Activated CD4-positive, alpha-beta T cell treated with anti-CD3 and anti-CD28 coated beads, Interleukin-2, Interleukin-4, amounts not matched to agents 100 ng/mL and 50 ng/mL, durations not matched to agents 16 hours and 8 hours (primary cell): ENCODE data around the gene CHTF18.
A peak's percentile ranks its signal among the peaks of the same experiment; 100 is the strongest.
"Not testable (repeated sequence)": the region's sequence is repeated elsewhere in the genome, so short reads cannot be mapped to it uniquely, and the experiment has no call there.

ENCODE experiments used
- DNase-seq: peaks from one replicate; pipeline ENCODE4 v3.0.0-alpha.2; 2020; ENCODE audit warnings: low spot score

CHTF18 gene

DNA sequence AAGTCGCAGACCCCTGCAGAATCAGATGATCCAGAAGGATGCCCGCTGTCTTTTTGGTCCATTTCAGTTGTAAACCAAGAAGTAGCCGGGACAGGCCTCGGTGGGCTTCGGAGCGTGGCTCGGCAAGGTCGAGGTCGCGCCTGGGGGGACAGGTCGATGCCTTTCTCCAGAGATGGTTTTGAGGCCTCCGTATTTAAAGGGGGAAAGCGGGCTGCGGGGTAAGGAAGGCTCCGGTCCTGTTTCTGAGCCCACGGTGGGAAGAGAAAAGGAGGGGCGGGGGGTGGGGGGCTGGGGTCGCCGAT is 19.6 kb downstream of the CHTF18 start:
- no peak for DNase-seq

DNA sequence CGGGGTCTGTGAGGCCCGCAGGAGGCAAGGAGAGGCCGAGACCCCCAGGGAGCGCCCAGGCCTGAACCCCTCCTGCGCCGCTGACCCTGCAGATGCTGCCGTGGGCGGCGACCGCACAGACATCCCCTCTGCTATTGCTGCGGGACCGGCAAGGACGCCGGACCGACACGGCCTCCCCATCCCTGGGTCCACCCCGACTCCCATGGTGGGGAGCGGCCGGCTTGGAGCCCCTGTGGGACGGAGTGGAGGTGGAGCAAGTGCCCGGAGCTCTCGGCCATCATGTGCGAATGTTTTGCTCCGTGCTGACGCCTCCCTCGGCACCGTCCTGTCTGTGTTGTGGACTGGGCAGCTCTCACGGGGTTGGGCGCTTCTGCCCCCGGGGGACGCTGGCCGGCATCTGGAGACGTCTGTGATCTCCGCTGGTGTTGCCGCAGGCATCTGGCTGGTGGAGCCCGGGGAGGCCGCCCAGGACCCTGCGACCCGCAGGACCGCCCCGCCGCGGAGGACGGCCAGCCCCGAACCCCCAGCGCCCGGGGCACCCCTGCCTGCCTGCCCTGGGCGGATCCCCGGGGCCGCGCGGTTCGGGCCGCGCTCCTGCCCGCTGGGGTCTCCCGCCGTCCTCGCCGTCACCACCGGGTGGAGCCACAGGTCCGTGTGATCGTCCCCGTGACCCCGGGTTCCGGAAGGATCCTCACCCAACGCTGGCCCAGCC is 24.9 kb downstream of the CHTF18 start:
- peak; percentile 48 for DNase-seq

DNA sequence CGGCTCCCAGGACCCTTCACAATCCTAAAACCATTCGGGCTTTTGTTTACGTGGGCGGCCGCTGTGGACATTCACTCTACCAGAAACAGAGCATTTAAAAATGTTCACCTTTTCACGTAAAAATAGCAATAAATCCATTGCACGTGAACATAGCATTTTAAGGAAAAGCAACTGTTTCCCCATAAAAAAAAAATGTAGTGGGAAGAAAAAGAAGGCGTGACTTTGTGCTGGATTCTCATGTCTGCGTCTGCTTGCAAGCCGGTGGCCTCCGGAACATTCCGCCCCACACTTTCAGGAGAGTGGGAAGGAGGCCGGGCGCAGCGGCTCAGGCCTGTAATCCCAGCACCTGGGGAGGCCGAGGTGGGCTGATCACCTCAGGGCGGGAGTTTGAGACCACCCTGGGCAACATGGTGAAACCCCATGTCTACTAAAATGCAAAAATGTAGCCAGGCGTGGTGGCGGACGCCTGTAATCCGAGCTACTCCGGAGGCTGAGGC is 25.5 kb downstream of the CHTF18 start:
- DNase-seq: no peak

DNA sequence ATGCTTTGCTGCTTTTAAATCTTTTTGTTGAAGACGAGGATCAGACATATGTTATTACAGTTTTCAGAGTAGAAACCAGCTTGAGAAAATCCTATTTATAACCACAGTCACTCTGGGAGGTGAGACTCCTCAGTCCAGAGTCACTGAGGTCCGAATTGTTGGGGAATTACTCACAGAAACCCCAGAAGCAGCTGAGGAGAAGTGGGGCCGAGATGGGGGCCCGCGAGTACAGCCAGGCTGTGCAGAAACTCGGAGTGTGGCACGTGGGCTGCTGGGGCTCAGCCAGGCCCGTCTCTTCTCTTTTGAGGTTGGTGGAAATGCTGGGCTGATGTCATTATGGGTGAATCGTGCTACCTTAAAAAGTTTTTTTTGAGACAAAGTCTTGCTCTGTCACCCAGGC is 26.6 kb downstream of the CHTF18 start:
- no peak for DNase-seq

DNA sequence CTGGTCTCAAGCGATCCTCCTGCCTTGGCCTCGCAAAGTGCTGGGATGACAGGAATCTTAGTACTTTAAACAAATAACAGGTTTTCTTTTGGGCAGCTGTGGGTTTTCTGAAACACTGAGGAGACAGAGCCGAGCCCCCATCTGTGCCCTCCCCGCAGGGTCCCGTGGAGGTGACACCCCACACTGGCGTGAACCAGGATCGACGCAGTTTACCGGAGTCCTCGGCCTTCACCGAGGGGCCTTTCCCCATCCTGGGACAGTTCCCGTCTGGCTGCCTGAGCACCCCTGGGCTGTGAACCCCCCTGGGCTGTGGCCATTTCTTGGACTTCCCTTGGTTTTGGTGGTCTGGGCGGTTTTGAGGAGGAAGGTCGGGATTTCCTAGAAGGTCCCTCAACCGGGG is 27.4 kb downstream of the CHTF18 start:
- DNase-seq: no peak

DNA sequence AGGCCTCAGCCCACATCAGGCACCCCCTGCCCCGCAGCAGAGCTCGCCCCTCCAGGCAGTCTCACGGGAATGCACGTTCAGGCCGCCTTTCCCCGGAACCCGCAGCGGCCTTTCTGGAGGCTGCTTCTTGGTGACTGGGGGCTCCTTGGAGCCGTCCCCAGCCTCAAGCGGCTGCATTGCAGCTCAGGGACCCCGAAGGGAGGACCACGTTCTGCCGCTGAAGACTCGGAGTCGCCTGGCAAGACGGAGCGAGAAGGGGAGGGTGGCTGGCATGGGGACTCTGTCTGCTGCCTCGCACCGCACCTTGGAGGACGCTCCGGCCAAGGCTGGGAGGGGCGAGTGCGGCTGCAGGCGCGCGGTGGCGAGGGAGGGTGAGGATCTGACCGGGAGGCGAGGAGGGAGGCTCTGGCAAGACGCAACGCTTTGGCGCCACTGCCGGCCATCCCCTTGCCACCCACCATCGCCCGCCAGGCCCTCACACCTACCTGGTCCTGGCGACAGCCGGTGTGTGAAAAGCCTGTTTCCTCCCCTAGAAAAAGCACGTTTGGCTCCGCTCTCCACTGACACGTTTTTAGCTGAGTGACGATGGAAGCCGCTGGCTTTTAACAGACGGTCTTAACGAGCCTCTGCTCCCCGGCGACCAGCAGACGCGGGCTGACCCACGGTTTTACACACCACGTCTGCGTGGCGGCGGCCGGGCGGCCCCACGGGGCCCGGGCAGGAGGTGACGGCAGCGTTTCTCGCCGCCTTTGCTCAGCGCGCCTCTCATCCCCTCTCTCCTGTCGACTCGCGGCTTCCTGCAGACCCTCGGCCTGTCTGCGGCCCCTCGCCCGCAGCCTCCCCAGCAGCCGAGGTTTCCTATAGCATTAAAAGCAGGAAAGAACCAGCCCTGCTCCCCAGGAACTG is 28.8 kb downstream of the CHTF18 start:
- no peak for DNase-seq

DNA sequence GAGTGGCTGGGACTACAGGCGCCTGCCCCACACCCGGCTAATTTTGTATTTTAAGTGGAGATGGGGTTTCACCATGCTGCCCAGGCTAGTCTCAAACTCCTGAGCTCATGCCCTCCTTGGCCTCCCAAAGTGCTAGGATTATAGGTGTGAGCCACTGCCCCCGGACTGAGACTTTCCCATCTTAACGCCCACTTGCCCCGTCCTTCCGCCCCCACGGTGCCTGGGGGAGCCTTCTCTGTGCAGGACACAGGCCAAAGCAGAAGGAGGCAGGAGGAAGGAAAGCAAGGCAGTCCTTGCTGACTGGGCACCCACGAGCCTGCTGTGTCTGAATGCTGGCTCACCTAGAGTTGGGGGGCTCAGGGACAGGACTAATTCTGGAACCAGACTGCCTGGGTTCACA is 29.7 kb downstream of the CHTF18 start:
- no peak for DNase-seq

DNA sequence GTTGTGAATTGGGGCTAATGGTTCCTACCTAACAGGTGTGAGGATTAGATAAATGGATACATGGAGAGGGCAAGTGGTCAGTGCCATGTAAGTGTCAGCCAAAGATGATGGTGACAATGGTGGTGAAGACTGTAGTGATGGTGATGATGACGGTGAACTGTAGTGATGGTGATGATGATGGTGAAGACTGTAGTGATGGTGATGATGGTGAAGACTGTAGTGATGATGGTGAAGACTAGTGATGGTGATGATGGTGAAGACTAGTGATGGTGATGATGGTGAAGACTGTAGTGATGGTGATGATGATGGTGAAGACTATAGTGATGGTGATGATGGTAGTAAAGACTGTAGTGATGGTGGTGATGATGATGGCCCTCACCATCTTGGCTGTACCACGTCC is 30.2 kb downstream of the CHTF18 start:
- DNase-seq: no peak

DNA sequence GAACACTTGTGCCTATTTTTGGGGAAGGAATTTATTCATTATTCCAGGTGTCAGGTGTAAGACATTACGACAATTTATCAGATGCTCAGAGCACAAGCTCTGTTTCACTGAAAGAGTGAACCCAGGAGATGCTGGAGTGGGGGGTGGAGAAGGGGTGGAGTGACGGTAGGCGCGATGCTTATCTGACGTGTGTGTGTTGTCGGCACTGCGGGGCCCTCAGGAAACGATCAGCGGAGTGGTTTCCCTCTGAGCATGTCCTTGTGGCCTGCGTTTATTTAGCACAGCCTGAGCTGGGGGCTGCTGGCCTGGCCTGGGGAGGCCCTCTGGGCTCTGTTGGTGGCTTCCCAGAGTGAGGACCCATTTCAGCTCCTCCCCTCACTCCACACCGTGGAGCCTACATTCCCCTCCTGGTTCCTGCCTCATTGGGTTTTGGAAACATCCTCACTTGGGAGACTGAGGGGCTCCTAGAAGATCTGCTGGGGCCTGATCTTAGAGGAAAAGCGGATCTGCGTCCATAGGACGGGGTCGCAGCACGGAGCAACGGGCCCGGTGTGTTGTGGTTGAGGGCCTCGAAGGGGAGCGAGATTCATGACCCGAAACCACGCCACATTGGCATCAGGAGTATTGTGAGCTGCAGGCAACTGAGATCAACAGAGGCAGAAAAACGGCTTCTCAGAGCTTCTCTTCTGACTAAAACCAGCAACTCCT is 31.1 kb downstream of the CHTF18 start:
- no peak for DNase-seq

DNA sequence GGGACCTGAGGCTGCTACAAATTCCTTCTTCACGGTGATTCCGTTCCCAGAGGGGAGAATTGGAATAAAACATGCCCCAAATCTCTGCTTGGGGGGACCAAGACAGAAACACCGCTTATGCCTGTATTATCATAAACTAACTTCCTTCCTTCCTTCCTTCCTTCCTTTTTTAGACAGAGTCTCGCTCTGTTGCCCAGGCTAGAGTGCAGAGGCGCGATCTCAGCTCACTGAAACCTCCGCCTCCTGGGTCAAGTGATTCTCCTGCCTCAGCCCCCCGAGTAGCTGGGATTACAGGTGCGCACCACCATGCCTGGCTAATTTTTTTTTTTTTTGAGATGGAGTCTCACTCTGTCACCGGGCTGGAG is 31.6 kb downstream of the CHTF18 start:
- not testable (repeated sequence) for DNase-seq

DNA sequence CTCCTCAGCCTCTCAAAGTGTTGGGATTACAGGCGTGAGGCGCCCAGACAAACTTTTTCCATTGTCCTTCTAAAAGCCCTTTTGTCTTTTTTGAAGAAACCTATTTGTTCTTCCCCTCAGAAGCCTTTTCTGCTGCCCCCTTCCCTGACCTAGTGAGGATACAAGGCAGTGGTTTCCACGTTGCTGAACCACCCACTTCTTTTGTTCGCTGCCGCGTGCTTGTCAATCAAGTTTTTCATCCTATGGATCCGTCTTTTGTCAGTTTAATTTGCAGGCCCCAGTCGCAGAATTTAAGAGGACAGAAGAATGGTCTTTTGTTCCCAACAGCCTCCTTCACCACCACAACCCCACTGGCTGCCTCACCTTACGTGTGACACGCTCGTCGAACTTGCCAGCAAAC is 32.3 kb downstream of the CHTF18 start:
- no peak for DNase-seq

DNA sequence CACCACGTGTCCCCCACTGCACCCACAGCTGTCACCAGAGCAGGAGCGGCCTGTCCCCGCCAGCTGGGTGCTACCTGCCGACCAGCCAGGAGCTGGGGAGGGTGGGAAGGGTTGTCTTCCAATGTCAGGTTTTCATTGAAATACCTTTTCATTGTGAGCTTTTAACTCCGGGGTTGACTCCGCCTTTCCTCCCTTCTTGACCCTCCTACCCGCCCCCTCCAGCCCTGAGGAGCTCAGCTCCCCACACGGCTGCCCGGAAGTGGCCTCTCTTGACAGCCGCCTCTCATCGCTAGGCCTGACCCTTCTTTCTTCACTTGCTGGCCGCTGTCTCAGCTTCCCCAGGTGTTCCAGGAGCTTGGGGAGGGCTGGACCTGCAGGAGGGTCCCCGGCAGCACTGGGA is 33.3 kb downstream of the CHTF18 start:
- DNase-seq: no peak

DNA sequence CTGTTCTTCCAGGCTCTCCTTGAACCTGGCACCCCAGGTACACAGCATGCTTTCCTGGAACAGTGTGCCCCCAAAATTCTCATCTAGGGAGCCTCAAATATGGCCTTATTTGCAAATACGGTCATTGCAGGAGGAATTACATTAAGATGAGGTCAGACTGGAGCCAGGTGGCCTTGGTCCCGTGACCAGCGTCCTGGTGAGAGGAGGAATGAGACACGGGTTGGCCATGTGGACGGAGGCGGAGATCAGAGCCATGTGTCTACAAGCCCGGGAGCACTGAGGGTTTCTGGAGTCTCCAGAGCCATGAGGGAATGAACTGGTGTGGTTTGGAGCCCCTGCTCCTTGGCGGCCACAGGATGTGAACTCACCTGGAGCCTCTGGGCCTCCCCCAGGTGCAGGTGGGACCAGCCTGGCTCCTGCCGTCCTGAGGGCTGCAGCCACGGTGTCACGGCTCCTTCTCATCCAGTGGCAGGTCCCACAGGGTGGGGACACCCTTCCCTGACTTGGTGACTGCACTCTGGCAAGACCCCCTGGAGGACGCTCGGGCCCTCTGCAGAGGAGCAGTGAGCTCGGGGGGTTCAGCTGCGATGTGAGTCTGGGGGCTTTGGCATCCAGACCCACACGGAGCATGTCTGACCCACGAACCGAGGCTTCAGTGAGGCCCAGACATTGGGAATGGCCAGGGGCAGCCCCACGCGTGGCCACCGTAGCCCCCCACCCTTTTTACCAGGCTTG is 33.9 kb downstream of the CHTF18 start:
- DNase-seq: no peak

DNA sequence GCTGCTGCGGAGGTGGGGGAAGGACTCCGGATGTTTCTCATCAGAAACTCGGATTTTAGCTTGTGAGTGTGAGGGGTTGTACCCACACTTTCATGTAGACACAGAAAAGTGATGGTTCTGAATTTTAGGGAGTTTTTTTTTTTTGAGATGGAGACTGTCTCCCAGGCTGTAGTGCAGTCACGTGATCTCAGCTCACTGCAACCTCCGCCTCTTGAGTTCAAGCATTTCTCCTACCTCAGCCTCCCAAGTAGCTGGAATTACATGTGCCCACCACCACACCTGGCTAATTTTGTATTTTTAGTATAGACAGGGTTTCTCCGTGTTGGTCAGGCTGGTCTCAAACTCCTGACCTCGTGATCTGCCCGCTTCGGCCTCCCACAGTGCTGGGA is 34.5 kb downstream of the CHTF18 start:
- no peak for DNase-seq

DNA sequence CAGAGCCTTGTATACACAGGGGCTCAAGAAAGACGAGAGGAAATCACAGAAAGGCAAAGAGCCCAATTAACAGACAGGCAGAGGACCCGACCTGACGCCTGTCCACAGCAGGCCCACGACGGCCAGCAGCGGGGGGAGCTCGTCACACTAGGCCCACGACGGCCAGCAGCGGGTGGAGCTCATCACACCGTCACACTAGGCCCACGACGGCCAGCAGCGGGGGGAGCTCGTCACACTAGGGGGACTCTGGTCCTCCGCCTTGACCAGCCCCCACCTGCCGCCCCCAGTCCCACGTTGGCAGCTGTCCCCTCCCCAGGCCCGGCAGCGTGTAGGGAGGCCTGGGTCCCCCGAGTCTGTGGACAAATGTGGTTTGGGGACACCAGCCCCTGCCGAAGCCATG is 35.8 kb downstream of the CHTF18 start:
- DNase-seq: no peak

DNA sequence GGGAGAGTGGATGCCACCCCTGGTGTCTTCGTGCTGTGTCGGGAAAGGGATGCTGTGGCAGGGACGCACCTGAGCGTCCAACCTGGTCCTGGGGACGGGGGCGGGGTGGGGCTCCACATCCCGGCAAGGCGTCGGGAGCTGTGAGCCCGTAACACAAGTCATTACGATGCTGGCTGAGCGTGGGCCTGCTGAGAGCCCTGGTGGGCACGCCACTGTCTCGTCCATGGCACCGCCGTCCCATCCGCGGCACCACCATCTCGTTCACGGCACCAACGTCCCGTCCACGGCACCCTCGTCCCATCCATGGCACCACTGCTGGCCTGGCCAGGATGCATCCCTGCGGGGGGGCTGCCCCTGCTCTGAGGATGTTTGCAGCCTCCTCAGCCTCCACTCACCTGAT is 36.2 kb downstream of the CHTF18 start:
- no peak for DNase-seq

DNA sequence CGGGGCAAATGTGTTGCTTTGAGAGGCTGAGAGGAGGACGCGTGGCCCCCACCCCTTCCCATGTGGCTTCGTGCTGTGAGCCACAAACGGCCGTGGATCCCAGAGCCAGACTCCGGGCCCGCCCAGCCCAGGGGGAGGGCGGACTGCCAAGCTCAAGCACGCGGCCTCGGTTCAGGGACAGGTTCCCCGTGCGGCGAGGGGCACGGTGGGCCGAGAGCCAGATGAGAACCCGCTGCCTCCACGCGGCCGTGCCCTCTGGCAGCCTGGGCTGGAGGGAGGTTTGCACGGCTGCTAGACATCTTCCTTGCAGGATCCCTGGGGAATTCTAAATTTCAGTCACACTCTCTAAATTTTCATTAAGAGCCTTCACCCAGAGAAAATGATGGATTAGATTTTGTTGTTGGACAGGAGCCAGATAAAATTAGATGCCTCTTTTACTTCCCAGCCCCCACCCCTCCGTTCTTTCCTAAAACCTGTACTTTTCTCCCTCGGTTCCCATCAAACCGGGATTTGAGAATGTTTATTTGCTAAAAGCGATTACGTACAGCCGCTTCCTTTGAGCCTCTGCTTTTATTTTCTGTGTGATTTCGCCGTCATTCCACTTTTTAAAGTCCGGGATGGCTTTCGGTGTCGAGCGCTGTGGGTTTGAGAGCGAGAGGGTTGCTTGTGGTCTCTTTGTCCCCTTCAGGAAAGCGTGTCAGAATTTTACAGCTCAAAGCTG is 37.1 kb downstream of the CHTF18 start:
- DNase-seq: no peak

DNA sequence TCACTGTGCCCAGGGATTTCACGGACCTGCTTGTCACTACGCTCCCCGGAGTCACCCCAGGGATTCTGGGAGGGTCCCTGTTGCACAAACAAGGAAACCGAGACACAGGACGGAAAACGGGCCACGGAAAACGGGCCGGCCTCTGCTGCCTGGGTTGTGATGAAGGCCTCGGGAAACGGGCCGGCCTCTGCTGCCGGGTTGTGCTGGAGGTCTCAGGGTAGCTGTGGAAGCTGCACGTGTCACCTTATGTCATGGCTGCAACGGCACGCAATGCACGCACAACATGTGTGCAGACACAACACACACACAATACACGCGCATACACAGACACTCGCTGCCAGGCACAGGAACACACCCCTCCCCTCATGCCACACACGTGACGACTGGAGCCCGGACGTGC is 39.1 kb downstream of the CHTF18 start:
- no peak for DNase-seq

DNA sequence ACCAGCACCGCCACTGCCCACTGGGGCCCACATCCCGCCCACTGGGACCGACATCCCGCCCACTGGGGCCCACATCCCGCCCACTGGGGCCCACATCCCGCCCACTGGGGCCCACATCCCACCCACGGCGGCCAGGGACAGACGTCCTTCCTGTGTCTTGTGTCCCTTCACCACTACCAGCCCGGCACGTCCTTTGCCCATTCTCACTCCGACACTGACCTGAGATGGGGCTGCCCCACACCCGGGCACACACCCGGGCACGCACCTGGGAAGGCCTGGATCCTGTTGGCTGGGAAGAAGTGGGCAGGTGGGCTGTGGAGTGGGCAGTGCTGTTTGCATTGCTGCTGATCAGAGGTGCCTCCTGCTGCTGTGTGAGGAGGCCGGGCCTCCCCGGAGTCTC is 40.5 kb downstream of the CHTF18 start:
- no peak for DNase-seq

DNA sequence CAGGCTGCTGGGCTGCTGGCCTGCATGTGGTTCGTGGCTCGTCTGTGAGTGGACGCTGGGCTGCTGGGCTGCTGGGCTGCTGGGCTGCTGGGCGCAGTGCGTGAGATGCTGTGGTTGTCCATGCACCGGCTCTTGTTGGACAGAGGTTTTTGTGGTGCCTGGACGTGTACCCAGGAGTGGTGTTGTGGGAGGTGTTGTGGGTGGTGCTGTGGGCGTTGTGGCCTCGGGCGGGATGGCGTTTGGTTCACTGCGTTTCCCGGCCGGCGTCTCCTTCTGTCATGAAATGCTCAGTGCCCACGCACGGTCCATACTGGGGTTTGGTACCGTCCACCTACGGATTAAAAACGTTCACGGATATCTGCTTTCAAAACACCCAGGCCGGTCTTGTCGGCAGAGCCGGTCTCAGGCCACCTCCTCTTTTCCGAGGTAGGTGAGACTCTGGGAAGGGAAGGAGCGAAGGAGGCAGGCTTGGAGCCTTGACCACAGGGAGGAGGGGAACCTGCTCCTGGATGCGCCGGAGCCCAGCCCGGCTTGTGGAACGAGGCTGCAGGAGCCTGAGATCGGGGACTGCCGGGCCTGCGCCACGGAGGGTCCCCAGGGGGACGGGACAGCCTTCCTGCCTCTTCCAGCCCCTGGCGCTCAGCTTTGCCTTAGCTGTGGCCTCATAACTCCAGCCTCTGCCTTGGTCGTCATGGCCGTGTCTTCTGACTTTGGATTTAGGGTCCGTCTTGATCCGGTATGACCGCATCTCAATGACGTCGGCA is 41.9 kb downstream of the CHTF18 start:
- DNase-seq: no peak
